H1 (cell line): ENCODE data around the gene WSCD1. TPM values are rescaled to one million over a fixed set of nuclear protein-coding genes. Genes with fewer than 3 reads are reported as not detected.

Experiments used
- CHD1 ChIP-seq: IDR thresholded peaks from 2 replicates; pipeline ENCODE4 v1.6.1; 2012; ENCODE audit warnings: low read depth, low read length, improper control_type of control experiment
- POU5F1 ChIP-seq: IDR thresholded peaks from 2 replicates; pipeline ENCODE4 v1.6.1; 2011; ENCODE audit warnings: low read depth, mild to moderate bottlenecking, low read length, moderate library complexity
- polyA plus RNA-seq, 7 experiments: library from polyadenylated mRNA; depleted of rRNA in 3 of 7; stranded (reverse) in 5 of 7; unstranded in 2 of 7; fragments of >200 nt in 5 of 7; fragments of 200-250 nt in 2 of 7; gene quantifications; 1 replicate in 5 of 7; 2 replicates in 1 of 7; 4 replicates in 1 of 7; pipeline versions ENCODE4 v1.2.1 to v1.2.3, GENCODE V29; 2011 to 2013; ENCODE audit warnings: missing spikeins in 2 of 7, mixed read lengths in 2 of 7
- total RNA-seq: library from RNA; stranded (reverse); fragmentation: NEBNext Ultra II Directional; extraction: Animal tissue kit (Norgen Biotek cat#: 25700); gene quantifications from 2 replicates; pipeline ENCODE4 v1.2.1, GENCODE V29; 2021

Gene WSCD1
- total and polyA plus RNA-seq, 2 of the 8 experiments (the other 6 are each of a cell fraction or from before 2014, with no cell fraction given), result 21.9 to 39.0 TPM

- no peak for TF ChIP-seq POU5F1
- TF ChIP-seq CHD1, result no peak
Measured at GRCh38 chr17:6164996-6165395, 94.8 kb downstream of the WSCD1 start (continued).
